Right lung (tissue), 5 donors: ENCODE results near the gene ADGRG6. TPM values are rescaled to one million over a fixed set of nuclear protein-coding genes. Genes with fewer than 3 reads are reported as not detected.
"Not testable (repeated sequence)": the region's sequence is repeated elsewhere in the genome, so short reads cannot be mapped to it uniquely, and the experiment has no call there.

Experiments
- DNase-seq, 2 donors: peaks; one replicate each; pipeline ENCODE4 v3.0.0-alpha.2; 2013
- polyA plus RNA-seq, 5 donors: library from polyadenylated mRNA; unstranded; fragments of 120-200 nt; gene quantifications; one replicate each; pipeline versions ENCODE4 v1.2.1 to v1.2.3, GENCODE V29; 2013; ENCODE audit warnings: inconsistent platforms in 1 of 5, low replicate concordance in 1 of 5; ENCODE audit not compliant: insufficient read length in 5 of 5, insufficient read depth in 1 of 5

ADGRG6 gene
- polyA plus RNA-seq, 5 donors: 81.9 to 174 (median 150) TPM

DNA sequence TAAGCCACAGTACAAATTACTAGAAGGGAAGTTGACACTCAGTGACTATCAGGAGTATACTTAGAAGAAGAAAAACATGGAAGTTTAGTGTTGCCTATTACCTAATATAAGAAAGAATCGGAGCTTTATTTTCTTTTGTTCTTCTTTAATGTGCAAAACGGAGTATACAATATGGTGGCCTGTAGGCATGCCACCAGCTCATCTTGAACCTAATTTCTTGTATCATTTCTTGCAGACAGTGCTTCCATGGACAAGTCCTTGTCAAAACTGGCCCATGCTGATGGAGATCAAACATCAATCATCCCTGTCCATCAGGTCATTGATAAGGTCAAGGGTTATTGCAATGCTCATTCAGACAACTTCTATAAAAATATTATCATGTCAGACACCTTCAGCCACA is 141.3 kb downstream of the ADGRG6 start:
- DNase-seq: no peak

DNA sequence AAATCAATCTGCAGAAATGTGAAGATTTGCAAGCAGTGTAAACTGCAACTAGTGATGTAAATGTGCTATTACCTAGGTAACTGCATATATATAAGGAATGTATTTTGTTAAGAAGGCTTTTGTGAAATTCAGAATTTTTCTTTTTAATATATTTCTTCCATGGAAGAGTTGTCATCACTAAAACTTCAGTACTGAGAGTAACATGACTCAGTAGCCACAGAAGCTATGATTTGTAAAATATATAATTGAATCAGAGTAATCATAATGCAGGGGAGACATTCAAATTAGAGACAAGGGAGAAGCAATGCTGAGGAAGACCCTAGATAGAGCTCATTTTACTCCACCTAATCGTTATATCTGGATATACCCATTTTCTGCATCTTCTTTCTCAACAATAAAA is 141.7 kb downstream of the ADGRG6 start:
- no peak for DNase-seq

DNA sequence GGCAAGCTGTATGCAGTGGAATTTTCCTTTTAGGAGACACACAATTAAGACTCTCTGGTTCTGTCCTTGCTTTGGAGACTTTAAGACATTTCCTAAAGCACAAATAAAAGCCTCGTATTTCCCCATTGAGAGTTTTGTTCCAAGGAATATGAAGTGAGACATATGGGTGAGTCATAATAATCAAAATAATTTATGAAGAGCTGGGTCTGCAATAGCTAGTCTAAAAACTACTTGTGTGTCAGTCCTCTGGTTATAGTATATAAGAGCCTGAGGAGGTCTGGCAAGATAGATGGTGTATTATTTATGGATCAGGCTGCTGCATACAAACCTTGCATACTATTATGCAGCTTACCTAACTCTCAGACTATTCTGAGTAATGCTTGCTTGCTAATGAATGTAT is 142.6 kb downstream of the ADGRG6 start:
- DNase-seq: peak; percentile 55 to 68

DNA sequence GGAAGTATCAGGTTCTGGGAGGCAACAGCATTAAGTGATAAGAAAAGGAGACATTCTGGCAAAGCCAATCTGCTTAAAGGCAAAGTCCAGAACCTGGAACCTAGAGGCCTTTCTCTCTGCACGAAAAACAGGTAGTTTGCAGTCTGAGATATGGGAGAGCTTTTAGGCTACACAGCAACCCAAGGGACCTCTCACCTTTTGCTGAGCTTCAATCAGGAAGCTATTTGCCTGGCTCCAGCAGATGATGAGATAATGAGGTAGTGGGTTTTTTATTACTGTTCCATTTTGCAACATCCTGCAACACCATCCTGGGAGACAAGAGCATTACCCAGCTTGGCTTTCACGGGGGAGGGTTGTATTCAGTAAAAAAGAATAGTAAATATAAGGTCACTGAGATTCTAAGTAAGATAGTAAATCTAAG is 143.1 kb downstream of the ADGRG6 start:
- peak in 1 of 2 donors; percentile 53 for DNase-seq

DNA sequence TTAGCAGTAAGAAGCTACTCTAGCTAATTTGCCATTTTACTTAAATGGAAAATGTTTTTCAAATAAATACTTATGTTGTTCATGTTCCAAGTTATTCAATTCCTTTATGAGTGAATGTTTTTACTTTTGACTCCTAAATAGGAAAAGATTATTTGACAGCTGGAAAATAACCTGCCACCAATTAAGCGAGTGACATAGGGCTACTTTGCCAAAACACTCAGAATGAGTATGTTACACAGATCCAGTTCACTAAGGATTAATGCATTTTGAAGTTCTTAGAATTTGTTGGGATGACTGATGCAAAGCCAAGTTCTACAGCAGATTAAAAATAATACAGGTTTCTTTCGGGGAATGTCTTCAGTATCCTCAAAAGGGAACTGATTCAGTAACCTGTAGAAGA is 144.4 kb downstream of the ADGRG6 start:
- DNase-seq: peak; percentile 54 to 61

DNA sequence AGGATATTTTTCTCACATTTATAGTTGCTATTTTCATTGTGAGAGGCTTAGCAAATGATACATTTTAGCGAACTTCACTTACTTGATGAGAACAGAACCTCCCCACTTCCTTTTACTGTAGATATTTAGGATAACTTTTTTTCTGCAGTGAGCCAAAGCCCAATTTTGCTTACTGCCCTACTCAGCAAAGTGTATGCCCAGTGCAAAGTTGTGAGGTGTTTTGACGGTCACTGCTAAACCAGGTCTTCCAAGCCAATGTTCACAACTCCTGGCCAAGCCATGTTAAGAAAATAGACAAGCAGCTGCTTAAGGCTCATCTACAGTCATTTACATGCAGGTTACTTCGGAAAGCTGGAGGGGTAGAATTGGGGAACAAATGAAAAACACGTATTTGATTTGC is 144.8 kb downstream of the ADGRG6 start:
- DNase-seq: no peak

DNA sequence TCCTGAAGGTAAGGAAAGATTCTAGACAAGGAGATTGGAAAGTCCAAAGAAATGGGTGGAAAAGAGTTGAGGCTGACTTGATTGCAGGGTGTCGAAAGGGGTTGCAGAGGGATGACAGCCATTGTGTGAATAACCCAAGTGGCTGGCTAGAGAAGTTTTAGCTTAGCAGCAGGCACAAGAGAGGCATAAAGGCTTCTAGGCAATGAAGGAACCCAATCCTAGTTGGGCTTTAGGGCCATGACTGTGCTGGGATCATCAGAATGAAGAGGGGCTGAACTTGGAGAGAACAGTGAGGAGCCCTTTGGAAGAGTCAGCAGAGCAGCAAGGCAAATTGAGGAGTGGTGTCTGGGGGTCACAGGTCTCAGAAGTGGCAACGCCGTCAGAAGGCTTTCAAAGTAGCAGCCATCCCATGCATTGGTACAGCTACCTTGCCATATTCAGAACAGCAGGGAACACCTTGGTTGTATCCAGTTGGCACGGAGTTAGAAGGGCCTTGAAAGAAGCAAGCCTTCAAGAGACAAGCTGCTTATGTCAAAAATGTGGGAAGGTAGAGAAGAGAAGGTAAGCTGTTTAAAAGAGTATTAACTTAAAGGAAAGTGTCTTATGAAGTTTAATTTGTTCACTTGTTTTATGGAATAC is 146.4 kb downstream of the ADGRG6 start:
- no peak for DNase-seq

DNA sequence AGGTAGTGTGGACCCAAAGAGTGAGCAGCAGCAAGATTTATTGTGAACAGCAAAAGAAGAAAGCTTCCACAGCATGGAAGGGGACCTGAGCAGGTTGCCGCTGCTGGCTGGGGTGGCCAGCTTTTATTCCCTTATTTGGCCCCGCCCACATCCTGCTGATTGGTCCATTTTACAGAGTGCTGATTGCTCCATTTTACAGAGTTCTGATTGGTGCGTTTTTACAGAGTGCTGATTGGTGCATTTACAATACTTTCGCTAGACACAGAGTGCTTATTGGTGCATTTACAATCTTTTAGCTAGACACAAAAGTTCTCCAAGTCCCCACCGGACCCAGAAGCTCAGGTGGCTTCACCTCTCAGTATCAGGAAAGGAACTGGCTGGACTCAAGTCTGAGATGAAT is 149.0 kb downstream of the ADGRG6 start:
- not testable (repeated sequence) for DNase-seq

DNA sequence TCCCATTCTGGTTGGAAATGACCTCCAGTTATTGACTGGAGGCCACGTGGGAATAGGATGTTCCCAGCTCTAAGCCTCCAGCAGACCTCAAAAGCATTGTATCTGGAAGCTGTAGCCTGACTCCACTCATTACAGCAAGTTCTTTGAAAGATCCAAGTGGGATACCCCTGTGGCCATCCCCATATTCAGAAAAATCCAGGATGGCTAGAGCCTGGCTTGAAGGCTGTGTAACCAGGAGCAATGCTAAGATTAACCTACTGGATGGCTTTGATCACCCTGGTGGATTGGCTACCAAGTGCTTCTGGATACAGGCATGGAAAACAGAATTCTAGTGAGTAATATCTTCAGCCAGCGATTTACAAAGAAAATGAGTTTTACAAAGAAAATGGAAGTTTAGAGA is 151.2 kb downstream of the ADGRG6 start:
- no peak for DNase-seq

DNA sequence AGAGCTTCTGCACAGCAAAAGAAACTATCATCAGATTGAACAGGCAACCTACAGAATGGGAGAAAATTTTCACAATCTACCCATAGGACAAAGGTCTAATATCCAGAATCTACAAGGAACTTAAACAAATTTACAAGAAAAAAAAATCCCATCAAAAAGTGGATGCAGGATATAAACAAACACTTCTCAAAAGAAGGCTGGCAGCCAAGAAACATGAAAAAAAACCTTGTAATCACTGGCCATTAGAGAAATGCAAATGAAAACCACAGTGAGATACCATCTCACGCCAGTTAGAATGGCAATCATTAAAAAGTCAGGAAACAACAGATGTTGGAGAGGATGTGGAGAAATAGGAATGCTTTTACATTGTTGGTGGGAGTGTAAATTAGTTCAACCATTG is 152.4 kb downstream of the ADGRG6 start:
- not testable (repeated sequence) for DNase-seq

DNA sequence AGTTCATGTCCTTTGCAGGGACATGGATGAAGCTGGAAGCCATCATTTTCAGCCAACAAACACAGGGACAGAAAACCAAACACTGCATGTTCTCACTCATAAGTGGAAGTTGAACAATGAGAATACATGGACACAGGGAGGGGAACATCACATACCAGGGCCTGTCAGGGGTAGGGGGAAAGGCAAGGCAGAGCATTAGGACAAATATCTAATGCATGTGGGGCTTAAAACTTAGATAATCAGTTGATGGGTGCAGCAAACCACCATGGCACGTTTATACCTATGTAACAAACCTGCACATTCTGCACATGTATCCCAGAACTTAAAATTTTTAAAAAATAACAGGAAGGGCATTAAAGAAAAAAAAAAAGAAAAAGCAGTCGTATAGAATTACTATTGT is 153.0 kb downstream of the ADGRG6 start:
- DNase-seq: not testable (repeated sequence)

DNA sequence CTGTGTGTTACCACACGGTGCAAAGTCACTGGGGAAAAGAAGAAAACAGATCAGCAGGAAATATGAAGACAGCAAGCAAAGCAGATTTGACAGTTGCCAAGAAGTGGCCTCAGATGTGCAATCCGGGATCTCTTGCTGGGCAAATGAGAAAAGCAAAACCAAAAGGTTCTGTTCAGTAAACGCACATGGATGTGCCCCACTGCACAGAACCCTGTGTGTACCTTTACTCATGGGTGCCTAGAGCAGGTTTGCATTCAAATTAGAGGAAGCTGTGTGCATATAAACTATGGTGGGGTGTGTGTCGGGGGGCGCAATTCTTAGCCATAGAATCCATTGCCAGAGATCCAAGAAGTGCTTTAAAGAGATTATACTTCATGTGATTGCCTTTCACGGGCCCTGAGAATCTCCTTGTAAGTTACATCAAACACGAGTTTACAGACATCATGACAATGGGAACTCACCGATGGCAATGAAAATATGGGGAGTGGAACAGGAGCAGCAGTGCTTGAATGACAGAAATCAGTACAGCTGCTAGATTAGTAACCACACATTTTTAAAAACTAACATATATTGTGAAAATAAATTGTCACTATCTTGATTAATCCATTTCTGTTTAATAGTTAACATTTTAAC is 154.3 kb downstream of the ADGRG6 start:
- no peak for DNase-seq

DNA sequence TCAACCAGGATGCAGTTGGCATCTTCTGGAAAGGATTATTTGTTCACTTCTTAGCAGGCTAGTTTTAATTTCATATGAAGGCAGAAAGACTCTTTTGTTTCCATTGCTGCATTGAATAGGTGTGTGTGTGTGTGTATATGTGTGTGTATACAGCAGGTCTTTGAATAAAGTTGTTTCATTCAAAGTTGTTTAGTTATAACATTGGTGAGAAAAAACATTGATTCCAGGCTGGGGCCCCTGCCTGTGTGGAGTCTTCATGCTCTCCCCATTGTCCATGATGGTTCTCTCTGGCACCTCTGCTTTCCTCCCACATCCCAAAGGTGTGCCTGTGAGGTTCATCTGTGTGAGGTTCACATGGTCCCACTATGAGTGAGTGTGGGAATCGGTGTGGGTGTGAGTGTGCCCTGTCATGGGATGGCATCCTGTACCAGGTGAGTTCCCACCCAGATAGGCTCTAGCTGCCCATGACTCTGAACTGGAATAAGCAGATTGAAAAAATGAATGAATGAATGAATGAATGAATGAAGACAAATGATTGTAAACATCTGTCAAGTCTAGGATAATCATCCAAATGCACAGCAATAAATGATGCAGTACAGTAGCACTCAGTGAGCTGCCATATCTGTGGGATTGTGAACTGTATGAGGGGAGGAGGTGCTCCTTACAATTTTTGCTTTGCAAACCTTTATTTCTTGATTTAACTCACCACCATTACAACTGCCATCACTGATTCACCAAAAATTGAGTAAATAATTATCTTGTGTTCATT is 156.0 kb downstream of the ADGRG6 start:
- no peak for DNase-seq

DNA sequence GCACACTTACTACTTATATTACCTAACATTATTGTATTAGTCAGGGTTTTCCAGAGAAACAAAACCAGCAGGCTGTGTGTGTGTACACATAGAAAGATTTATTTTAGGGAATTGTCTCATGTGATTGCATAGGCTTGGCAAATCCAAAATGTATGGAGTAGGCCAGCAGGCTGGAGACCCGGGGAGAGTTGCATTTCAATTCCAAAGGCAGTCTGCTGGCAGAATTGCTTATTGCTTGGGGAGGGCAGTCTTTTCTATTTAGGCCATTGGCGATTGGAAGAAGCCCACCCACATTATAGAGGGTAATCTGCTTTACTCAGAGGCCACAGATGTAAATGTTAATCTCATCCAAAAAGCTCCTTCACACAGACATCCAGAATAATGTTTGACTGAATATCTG is 157.0 kb downstream of the ADGRG6 start:
- DNase-seq: no peak

DNA sequence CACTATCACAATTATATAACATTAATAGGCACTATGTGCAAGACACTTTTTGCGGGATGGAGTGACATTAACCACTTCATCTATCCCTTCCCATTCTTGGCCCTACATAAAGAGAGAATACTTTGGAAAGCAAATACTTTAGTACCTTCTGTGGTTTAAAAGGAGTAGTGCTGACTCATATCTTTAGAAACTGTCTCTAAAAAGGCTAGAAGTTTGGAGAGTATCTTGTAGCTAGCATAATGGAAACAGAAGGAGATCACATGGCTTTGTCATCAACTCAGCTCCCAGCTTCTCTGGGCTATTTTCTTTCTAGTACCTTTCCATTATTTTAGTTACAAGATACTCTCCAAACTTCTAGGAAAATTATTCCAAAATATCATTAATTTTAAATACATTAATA is 157.5 kb downstream of the ADGRG6 start:
- no peak for DNase-seq

DNA sequence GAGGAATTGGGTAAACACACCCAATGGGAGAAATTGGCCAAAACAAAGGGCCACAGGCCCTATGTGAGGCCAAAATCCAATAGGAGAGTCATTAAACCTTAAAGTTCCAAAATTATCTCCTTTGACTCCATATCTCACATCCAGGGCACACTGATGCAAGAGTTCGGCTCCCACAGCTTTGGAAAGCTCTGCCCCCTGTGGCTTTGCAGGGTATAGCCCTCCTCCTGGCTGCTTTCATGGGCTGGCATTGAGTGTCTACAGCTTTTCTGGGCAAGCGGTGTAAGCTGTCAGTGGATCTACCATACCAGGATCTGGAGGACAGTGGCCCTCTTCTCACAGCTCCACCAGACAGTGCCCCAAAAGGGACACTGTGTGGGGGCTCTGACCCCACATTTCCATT is 160.5 kb downstream of the ADGRG6 start:
- no peak for DNase-seq

DNA sequence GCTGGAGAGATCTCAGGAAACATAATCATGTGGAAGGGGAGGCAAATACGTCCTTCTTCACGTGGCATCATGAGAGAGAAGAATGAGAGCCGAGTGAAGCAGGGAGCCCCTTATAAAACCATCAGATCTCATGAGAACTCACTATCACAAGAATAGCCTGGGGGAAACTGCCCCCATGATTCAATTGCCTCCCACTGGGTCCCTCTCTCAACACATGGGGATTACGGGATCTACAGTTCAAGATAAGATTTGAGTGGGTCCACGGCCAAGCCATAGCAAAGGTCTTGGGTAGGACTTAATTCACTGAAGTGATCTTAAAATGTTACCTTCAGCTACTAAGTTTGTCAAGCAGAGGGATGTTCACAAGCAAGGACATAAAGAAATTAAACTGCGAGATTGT is 162.2 kb downstream of the ADGRG6 start:
- no peak for DNase-seq

DNA sequence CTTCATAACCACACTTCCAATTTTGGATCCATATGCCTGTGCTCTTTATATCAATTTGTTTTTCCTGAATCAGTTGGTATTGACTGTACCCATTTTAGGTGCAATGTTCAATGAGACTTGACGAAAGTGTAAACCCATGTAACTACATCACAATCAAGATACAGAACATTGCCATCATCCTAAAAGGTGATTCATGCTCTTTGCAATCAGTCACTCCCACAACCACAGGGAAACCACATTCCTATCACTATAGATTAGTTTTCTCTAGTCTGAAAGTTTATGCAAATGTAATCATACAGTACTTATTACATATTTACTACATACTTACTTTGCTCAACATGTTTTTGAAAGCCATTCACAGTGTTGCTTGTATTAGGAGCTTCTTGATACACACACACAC is 167.4 kb downstream of the ADGRG6 start:
- no peak for DNase-seq

DNA sequence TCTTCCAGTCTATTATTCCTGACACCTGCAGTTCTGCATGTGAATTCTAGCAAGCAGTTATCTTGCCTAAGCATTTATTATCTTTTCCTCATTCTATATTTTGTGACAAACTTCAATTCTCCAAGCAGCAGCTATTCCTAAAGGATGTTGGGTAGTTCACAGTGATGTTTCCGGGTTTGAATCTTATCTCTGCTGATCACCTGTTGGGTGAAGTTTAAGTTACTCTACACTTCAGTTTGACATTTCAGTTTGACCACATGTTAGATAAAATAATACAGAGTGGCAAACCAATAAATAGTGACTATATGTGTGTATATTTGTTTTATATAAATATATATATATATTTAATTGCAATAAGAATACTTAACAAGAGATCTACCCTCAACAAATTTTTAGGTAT is 168.6 kb downstream of the ADGRG6 start:
- DNase-seq: no peak

DNA sequence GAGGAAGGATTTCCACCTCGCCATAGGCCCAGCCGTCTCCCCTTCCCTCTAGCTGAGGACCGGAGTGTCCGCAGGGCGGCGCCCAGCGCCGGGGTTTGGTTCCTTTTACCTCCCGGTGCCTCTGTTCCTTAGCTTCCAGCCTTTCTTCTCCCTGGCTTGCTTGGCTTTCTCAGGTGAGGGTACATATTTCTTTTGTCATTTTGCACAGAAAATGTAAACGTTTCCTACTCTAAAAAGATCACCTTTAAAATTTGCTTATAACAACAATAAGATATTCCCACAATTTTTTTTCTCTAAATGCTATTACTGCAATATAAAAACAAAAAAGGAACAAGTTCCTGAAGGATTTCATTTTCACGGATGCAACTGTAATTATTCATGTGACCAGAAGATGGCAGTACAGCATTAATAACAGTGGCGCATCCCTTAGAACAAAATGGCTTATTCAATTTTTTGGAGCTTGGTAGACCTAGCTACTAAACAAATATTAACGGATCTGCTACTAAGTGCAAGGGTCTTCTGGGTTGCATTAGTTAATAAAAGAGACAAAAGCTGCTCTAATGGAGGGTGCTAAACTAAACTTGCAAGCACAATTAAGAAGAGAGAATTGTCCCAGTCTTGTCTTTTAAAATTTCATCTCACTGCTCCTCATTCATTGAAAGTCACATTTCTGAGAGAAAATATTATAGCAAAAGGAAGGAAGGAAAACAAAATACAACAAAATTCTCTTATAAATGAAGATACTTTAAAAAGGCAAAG is 172.9 kb downstream of the ADGRG6 start:
- DNase-seq: peak; percentile 47 to 54

DNA sequence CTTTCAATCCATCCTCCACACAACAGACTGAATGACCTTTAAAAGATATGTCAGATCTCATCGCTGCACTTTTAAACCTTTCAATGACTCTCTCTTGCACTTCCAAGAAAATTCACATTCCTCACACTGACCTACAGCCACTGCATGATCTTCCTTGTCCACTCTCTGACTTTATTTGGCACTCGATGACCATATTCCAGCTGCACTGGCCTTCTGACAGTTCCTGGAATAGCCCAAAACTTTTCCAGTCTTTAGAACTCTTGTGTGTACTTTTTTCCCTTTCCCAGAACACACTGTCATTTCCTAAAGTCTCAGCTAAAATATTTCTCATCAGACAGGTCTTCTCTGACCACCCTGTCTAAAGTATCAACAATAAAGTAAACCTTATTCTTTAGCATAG is 174.6 kb downstream of the ADGRG6 start:
- no peak for DNase-seq

DNA sequence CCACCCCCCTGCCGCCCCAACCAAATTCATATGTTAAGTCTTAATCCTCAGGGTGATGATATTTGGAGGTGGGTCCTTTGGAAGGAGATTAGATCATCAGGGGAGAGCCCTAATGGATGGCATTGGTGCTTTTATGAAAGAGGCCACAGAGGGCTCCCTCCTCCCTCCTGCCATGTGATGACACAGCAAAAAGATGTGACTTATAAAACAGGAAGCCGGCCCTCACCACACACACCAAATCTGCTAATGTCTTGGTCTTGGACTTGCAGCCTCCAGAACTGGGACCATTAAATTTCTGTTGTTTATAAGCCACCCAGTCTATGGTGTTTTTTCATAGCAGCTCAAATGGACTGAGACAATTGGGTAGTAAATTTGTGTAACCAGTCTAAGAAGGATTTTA is 176.3 kb downstream of the ADGRG6 start:
- no peak for DNase-seq
